Measurements from ENCODE around the gene GSTO2. TPM values are rescaled to one million over a fixed set of nuclear protein-coding genes. Genes with fewer than 3 reads are reported as not detected.
A peak's percentile ranks its signal among the peaks of the same experiment; 100 is the strongest.

Gene GSTO2
- total RNA-seq, 1 donor, result 3.4 TPM

DNA sequence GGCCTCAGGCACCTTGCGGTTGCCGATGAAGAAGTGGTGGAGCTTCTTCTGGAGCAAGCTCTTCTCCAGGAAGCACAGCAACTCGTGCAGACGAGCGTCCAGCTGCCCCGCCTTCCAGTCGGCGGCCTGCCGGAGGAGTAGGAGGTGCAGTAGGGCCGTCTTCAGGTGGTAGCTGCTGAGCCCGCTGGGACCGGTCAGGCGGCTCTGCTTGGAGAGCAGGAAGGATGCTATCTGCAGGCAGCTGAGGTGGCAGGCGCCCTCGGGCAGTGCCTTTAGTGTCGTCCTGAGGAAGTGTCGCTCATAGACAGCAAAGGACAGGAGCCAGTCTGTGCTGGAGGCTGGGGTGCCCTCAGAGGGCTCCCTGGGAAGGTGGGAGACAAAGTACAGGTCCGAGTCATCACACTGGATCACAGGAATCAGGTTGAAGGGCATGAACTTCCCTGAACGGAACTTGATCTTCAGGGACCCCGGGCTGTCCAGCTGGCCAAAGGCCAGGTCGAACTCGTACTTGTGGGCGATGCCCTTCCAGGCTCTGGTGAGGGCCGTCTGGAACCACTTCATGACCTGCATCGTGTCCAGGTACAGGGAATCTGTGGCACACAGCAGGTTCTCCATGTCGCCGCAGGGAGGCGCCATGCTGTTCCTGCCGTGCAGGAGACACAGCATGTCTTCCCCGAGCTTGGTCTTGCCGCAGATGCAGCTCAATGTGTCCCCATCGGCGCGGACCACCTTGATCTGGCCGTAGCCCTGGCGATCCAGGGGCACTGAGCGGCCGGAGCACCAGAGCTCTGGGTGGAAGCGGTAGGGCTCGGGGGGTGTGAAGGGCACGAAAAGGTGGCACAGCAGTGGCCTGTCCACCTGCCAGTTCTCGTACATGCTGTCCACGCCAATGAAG, 45.9 kb downstream of the GSTO2 start:
- no peak overlapping the region for H3K4me3 ChIP-seq (ENCODE audit: low read depth, low read length)
- TF ChIP-seq, protein P1, sequence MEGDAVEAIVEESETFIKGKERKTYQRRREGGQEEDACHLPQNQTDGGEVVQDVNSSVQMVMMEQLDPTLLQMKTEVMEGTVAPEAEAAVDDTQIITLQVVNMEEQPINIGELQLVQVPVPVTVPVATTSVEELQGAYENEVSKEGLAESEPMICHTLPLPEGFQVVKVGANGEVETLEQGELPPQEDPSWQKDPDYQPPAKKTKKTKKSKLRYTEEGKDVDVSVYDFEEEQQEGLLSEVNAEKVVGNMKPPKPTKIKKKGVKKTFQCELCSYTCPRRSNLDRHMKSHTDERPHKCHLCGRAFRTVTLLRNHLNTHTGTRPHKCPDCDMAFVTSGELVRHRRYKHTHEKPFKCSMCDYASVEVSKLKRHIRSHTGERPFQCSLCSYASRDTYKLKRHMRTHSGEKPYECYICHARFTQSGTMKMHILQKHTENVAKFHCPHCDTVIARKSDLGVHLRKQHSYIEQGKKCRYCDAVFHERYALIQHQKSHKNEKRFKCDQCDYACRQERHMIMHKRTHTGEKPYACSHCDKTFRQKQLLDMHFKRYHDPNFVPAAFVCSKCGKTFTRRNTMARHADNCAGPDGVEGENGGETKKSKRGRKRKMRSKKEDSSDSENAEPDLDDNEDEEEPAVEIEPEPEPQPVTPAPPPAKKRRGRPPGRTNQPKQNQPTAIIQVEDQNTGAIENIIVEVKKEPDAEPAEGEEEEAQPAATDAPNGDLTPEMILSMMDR (IDR thresholded peaks at IDR 0.05; ENCODE audit: insufficient read depth, low read length), result no peak
- DNase-seq (ENCODE audit: low read depth), result no peak

DNA sequence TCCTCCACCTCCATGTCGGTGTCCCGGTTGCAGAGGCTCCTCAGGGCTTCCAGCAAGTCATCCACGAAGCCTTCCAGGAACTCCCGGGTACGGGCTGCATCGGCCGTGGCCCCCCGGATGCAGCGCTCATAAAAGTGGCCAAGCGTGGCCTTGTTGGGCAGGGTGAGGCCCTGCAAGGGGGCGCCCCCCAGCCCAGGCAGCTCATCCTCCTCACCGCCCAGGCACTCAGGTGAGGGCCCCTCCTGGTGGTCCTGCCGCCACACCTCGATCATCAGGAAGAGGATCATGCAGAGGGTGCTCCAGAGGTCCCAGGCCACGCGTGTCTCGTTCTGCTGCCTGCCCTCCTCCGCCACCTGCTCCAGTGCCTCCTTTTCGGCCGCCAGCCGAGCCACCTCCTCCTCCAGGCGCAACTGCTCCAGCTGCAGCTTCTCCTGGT, 46.5 kb downstream of the GSTO2 start:
- TF ChIP-seq, protein P1 (IDR thresholded peaks at IDR 0.05; ENCODE audit: insufficient read depth, low read length), result no peak
- DNase-seq (ENCODE audit: low read depth), result no peak
- H3K4me3 ChIP-seq (ENCODE audit: low read depth, low read length), result no peak overlapping the region

- no peak for DNase-seq (ENCODE audit: low read depth)
- no peak overlapping the region for H3K4me3 ChIP-seq (ENCODE audit: low read depth, low read length)
- TF ChIP-seq, protein P1 (IDR thresholded peaks at IDR 0.05; ENCODE audit: insufficient read depth, low read length), result no peak
Observed at GRCh38 chr10:104316321-104317099, 47.5 kb downstream of the GSTO2 start.

DNA sequence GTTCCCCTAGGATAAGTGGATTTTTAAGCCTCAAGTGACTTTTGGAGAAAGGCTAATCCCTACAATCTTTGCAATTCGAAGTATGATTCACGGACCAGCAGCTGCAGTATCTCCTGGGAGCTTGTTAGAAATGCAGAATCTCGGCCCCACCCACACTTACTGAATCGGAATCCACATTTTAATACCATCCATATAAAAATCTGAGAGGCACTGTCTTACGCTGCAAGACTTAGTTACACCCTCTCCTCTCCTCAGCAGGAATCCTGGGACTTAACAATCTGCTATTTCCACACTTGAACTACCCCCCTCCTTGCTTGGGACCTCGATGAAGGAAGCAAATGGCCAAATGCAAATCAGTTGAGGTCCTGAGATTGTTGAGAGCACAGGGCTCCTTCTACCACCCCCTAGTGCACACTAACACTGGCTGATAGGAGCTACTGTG, 48.3 kb downstream of the GSTO2 start:
- H3K4me3 ChIP-seq (ENCODE audit: low read depth, low read length), result peak overlapping the region; percentile 31
- TF ChIP-seq, protein P1 (IDR thresholded peaks at IDR 0.05; ENCODE audit: insufficient read depth, low read length), result no peak
- peak; percentile 90 for DNase-seq (ENCODE audit: low read depth)

DNA sequence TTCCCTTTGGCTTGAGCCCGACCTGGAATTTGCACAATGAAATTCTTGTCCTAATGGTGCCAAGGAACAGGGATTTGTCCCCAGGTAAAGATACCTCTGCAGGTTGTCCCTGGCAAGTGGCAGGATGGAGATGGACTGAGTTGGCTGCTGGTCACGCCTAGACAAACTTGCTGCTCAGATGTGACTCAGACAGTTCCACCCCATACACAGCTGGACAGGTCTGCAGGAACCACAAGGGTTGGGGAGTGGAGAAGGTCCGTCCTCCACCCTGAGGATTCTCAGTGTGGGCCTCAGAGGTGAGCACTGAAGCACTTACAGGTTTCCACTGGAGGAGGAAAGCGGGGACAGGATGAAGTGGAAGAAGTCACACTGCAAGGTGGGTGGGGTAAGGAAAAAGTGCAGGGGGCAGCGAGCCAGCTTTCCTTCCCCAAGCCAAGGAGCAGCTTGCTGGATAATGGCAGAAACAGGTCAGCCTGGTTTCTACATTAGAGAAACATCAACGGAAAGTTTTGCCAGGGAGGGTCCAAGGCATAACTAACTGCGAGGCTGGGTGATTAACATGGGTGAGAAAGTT, 48.8 kb downstream of the GSTO2 start:
- peak overlapping the region; percentile 31 for H3K4me3 ChIP-seq (ENCODE audit: low read depth, low read length)
- no peak for DNase-seq (ENCODE audit: low read depth)
- TF ChIP-seq, protein P1 (IDR thresholded peaks at IDR 0.05; ENCODE audit: insufficient read depth, low read length), result no peak

GRCh38 chr10:104318326-104318725, 49.3 kb downstream of the GSTO2 start:
- DNase-seq (ENCODE audit: low read depth), result no peak
- TF ChIP-seq, protein P1 (IDR thresholded peaks at IDR 0.05; ENCODE audit: insufficient read depth, low read length), result no peak
- H3K4me3 ChIP-seq (ENCODE audit: low read depth, low read length), result no peak overlapping the region
